GM12878 (cell line): ENCODE results near the gene TPT1. TPM values are rescaled to one million over a fixed set of nuclear protein-coding genes. Genes with fewer than 3 reads are reported as not detected.

Experiments
- ATAC-seq: fragments of 200-7000 bp; cut with Tn5 transposase; 3 replicates; pipeline ENCODE4 v1.9.1; 2020; ENCODE audit warnings: mild to moderate bottlenecking, moderate library complexity
- BruUV-seq: library from RNA; stranded (reverse); fragments of 400-500 nt; replicated peaks from 2 replicates; lab custom pipeline; 2021; lab: Mats Ljungman, UMichigan
- CTCF ChIA-PET: fragments of 300-600 bp; sonication (Branson Sonifier 250); formaldehyde crosslinking; extraction: SDS; loops from one replicate; lab custom pipeline; 2021; ENCODE audit warnings: inconsistent platforms; lab: Yijun Ruan, JAX
- POLR2A ChIA-PET: fragments of 350-600 bp; formaldehyde crosslinking; extraction: SDS; loops from one replicate; lab custom pipeline; 2021; ENCODE audit warnings: inconsistent platforms; lab: Charles Lee
- RAD21 ChIA-PET: fragments of 300-600 bp; sonication (Branson Sonifier 250); formaldehyde crosslinking; loops from one replicate; lab custom pipeline; 2023; ENCODE audit warnings: antibody characterized with exemption; ENCODE audit not compliant: unreplicated experiment; lab: Charles Lee
- SMC1A ChIA-PET: fragments of 300-600 bp; sonication (Branson Sonifier 250); formaldehyde crosslinking; loops from one replicate; lab custom pipeline; 2023; ENCODE audit not compliant: unreplicated experiment, uncharacterized antibody; lab: Charles Lee
- DNase-seq: peaks from one replicate; pipeline ENCODE4 v3.0.0-alpha.2; 2011; ENCODE audit warnings: low read depth, low spot score
- FAIRE-seq: peaks from 3 replicates; lab custom pipeline; 2011; peaks lifted over from hg19 to GRCh38; lab: Jason Lieb, UNC
- H2AFZ ChIP-seq: 2 replicates; pipeline ENCODE4 v1.6.0; 2011; ENCODE audit warnings: low read depth, low read length, control low read depth; ENCODE audit not compliant: control insufficient read depth
- H3K27ac ChIP-seq: 2 replicates; pipeline ENCODE4 v1.5.1; 2011; ENCODE audit warnings: control low read depth; ENCODE audit not compliant: control insufficient read depth, insufficient read depth
- H3K27me3 ChIP-seq, 2 experiments: replicated peaks in 1 of 2; 2 replicates each; pipeline versions ENCODE4 v1.6.0 to v1.6.1; 2011; ENCODE audit warnings: low read length in 1 of 2; ENCODE audit not compliant: control insufficient read depth in 2 of 2, insufficient read depth in 2 of 2
- H3K36me3 ChIP-seq, 2 experiments: 2 replicates each; pipeline ENCODE4 v1.5.1; 2011; ENCODE audit warnings: low read length in 1 of 2; ENCODE audit not compliant: control insufficient read depth in 2 of 2, insufficient read depth in 2 of 2
- H3K4me1 ChIP-seq: 2 replicates; pipeline ENCODE4 v1.6.1; 2011; ENCODE audit warnings: mild to moderate bottlenecking, low read length, moderate library complexity, mixed read lengths; ENCODE audit not compliant: control insufficient read depth, insufficient read depth
- H3K4me2 ChIP-seq: 2 replicates; pipeline ENCODE4 v1.6.0; 2011; ENCODE audit warnings: control low read depth; ENCODE audit not compliant: control insufficient read depth, insufficient read depth
- H3K4me3 ChIP-seq: fragments of 200-600 bp; sonication (generic); 2 replicates; pipeline ENCODE4 v1.5.1; 2016
- H3K79me2 ChIP-seq: 2 replicates; pipeline ENCODE4 v1.6.0; 2011; ENCODE audit warnings: low read length; ENCODE audit not compliant: control insufficient read depth, insufficient read depth
- H3K9ac ChIP-seq: 2 replicates; pipeline ENCODE4 v1.8.0; 2011; ENCODE audit warnings: low read length, control low read depth, mixed read lengths; ENCODE audit not compliant: control insufficient read depth, insufficient read depth
- H3K9me3 ChIP-seq: replicated peaks from 3 replicates; pipeline ENCODE4 v1.5.1; 2011; ENCODE audit warnings: mild to moderate bottlenecking, low read length; ENCODE audit not compliant: control insufficient read depth, insufficient read depth
- H4K20me1 ChIP-seq: 2 replicates; pipeline ENCODE4 v1.6.0; 2011; ENCODE audit not compliant: control insufficient read depth, insufficient read depth
- BRCA1 ChIP-seq: IDR thresholded peaks from 2 replicates; pipeline ENCODE4 v1.6.1; 2011; ENCODE audit warnings: low read depth, low read length, improper control_type of control experiment
- FOS ChIP-seq: IDR thresholded peaks from 3 replicates; pipeline ENCODE4 v1.6.1; 2011; ENCODE audit warnings: borderline replicate concordance; ENCODE audit not compliant: insufficient read length; ENCODE audit errors: extremely low read depth
- FOXK2 ChIP-seq: fragments of 450-650 bp; IDR thresholded peaks from 2 replicates; pipeline ENCODE4 v1.6.1; 2017; ENCODE audit warnings: mild to moderate bottlenecking, moderate library complexity
- IKZF2 ChIP-seq, 2 experiments: fragments of 450-650 bp; IDR thresholded peaks; 2 replicates each; pipeline ENCODE4 v1.6.1; 2017; ENCODE audit warnings: mild to moderate bottlenecking in 2 of 2, moderate library complexity in 2 of 2
- RFX5 ChIP-seq: IDR thresholded peaks from 2 replicates; pipeline ENCODE4 v1.6.1; 2011; ENCODE audit warnings: low read depth, low read length, improper control_type of control experiment
- WGBS: methylation state at CpG from one replicate; pipeline ENCODE4 v1.1.6; 2016; ENCODE audit warnings: low lambda C conversion rate; ENCODE audit not compliant: insufficient replicate concordance, insufficient coverage; ENCODE audit errors: missing lambda C conversion rate; 5-methylcytosine and 5-hydroxymethylcytosine counted together
- in situ Hi-C: fragments of 300-500 bp; cut with MboI; formaldehyde crosslinking; loops from 9 replicates; pipeline ENCODE4 v1.14.3; 2018; ENCODE audit warnings: mixed read lengths
- intact Hi-C: fragments of 100-400 bp; cut with micrococcal nuclease; formaldehyde crosslinking; loops from one replicate; pipeline ENCODE4 v1.14.2; 2022; ENCODE audit not compliant: unreplicated experiment
- polyA plus RNA-seq, 11 experiments: library from polyadenylated mRNA; depleted of rRNA in 4 of 11; unstranded in 6 of 11; stranded (reverse) in 5 of 11; fragments of >200 nt; fragmentation: Nextera tagmentation in 4 of 11; fragmentation: Illumina TruSeq in 1 of 11; extraction: Ambion mirVana in 4 of 11; extraction: Trizol in 1 of 11; gene quantifications; 1 replicate in 1 of 11; 2 replicates in 10 of 11; pipeline versions ENCODE4 v1.2.1 to v1.2.3, GENCODE V29; 2011 to 2016; ENCODE audit warnings: inconsistent platforms in 2 of 11, missing spikeins in 2 of 11, low read depth in 1 of 11
- total RNA-seq, 4 experiments: library from RNA; depleted of rRNA in 3 of 4; stranded (reverse); fragments of >200 nt in 3 of 4; fragmentation: Illumina TruSeq in 1 of 4; extraction: Trizol in 1 of 4; gene quantifications; 2 replicates each; pipeline versions ENCODE4 v1.2.1 to v1.2.3, GENCODE V29; 2013 to 2021

The TPT1 gene
- total and polyA plus RNA-seq, 10 of the 15 experiments (the other 5 are each of a cell fraction or from before 2014, with no cell fraction given): 1,038 to 5,925 (median 2,336) TPM

- ChIA-PET CTCF (no interaction called here), POLR2A (interaction anchor here (1.0 kb wide), 1 partner anchor 26 kb away, joined by 6 read pairs; the partner anchor contains the start of gene TPT1), RAD21 (interaction anchor here (1.4 kb wide), 1 partner anchor 273 kb away, joined by 3 read pairs; no protein-coding TSS in a partner anchor), SMC1A (interaction anchor here (2.0 kb wide), 1 partner anchor 267 kb away, joined by 4 read pairs; no protein-coding TSS in a partner anchor)
- H3K79me2 ChIP-seq: no peaks in the 10 kb centered on the region
- H3K4me1 ChIP-seq: peaks cover 3% of the 10 kb centered on the region
- no peaks in the 10 kb centered on the region; the same call in 1 of the 2 replicates for H4K20me1 ChIP-seq
- no peaks in the 10 kb centered on the region for H3K36me3 ChIP-seq
- no peak for TF ChIP-seq FOXK2
- H3K4me2 ChIP-seq: no peak overlapping the region
- DNase-seq (no peak), ATAC-seq (no peak), FAIRE-seq (no peak)
- no peak overlapping the region for H3K27ac ChIP-seq
- intact Hi-C loops (loop anchor here (10.0 kb wide), 1 partner anchor 400 kb away; no protein-coding TSS in a partner anchor), in situ Hi-C loops (loop anchor here (25.0 kb wide), 1 partner anchor 828 kb away; no protein-coding TSS in a partner anchor)
- H3K27me3 ChIP-seq: no peaks in the 10 kb centered on the region
- H3K4me3 ChIP-seq: no peak overlapping the region
- BruUV-seq: no TSS peak
- H3K9me3 ChIP-seq: no peaks in the 10 kb centered on the region
- WGBS: 88% methylated on average over 9 of the region's 10 CpGs
- H3K9ac ChIP-seq: no peak overlapping the region
- H2AFZ ChIP-seq: no peak overlapping the region
These were observed 26.2 kb downstream of the TPT1 start for GRCh38 chr13:45314822-45315221.

GRCh38 chr13:45310341-45311131 is 30.4 kb downstream of the TPT1 start:
- Histone ChIP-seq H4K20me1 (no peaks in the 10 kb centered on the region; the same call in 1 of the 2 replicates), H3K9ac (no peak overlapping the region), H3K4me3 (peak overlapping the region; percentile 32; the same call in 1 of the 2 replicates), H3K4me1 (peaks cover 3% of the 10 kb centered on the region), H3K36me3 (no peaks in the 10 kb centered on the region), H3K4me2 (peak overlapping the region; percentile 86), H3K27me3 (no peaks in the 10 kb centered on the region; a peak in 1 of 4 replicates)
- DNase-seq (no peak), ATAC-seq (peak; percentile 48; the same call in 2 of the 3 replicates), FAIRE-seq (no peak)
- RAD21 ChIA-PET: interaction anchor here (0.7 to 5.2 kb wide), 3 partner anchors 13 to 263 kb away, joined by 3 to 43 read pairs (median 3); no protein-coding TSS in a partner anchor
- SMC1A ChIA-PET: interaction anchor here (0.9 to 3.6 kb wide), 3 partner anchors 13 to 268 kb away, joined by 3 to 75 read pairs (median 17); no protein-coding TSS in a partner anchor
- TF ChIP-seq BRCA1 (no peak), RFX5 (no peak), FOS (no peak), IKZF2 (IDR thresholded peaks at IDR 0.05) (no peak)
- TF ChIP-seq, all 136 proteins: peak for 0
- no peaks in the 10 kb centered on the region for H3K79me2 ChIP-seq
- CTCF ChIA-PET: interaction anchor here (0.7 to 5.2 kb wide), 7 partner anchors 12 to 392 kb away, joined by 3 to 108 read pairs (median 4); no protein-coding TSS in a partner anchor
- no peaks in the 10 kb centered on the region for H3K9me3 ChIP-seq
- BruUV-seq: no TSS peak
- H2AFZ ChIP-seq: no peak overlapping the region
- POLR2A ChIA-PET: interaction anchor here (0.6 kb wide), 2 partner anchors 393 to 594 kb away, joined by 5 to 6 read pairs; no protein-coding TSS in a partner anchor
- in situ Hi-C loops (loop anchor here (25.0 kb wide), 1 partner anchor 823 kb away; no protein-coding TSS in a partner anchor), intact Hi-C loops (loop anchor here (10.0 kb wide), 1 partner anchor 396 kb away; no protein-coding TSS in a partner anchor)
- no peak overlapping the region for H3K27ac ChIP-seq
- 13% methylated on average over 15 of the region's 15 CpGs for WGBS
